Activated T-cell treated with anti-CD3 and anti-CD28 coated beads, Interleukin-2, amount 50 U/mL, for 72 hours (primary cell): ENCODE data around the gene SPG7. TPM values are rescaled to one million over a fixed set of nuclear protein-coding genes. Genes with fewer than 3 reads are reported as not detected.

Experiments used
- ATAC-seq, 2 donors: fragments of 150-1000 bp; cut with Tn5 transposase; replicated peaks in 1 of 2; 2 replicates each; pipeline ENCODE4 v1.10.0; 2021; ENCODE audit warnings: moderate library complexity in 2 of 2, mild to moderate bottlenecking in 1 of 2
- DNase-seq, 2 donors: peaks; one replicate each; pipeline ENCODE4 v3.0.0; 2021 to 2022; ENCODE audit warnings: mixed read lengths in 1 of 2
- H3K27ac Mint-ChIP-seq: one replicate; pipeline ENCODE4 v1.8.0; 2022; ENCODE audit warnings: mild to moderate bottlenecking, moderate library complexity, mixed read lengths
- H3K27me3 Mint-ChIP-seq: one replicate; pipeline ENCODE4 v1.8.0; 2022; ENCODE audit warnings: low read depth, mixed read lengths
- H3K36me3 Mint-ChIP-seq, 2 donors: one replicate each; pipeline ENCODE4 v1.8.0; 2022; ENCODE audit warnings: mixed read lengths in 2 of 2, mild to moderate bottlenecking in 1 of 2; ENCODE audit not compliant: insufficient read depth in 2 of 2
- H3K4me1 Mint-ChIP-seq: one replicate; pipeline ENCODE4 v1.8.0; 2022; ENCODE audit warnings: low read depth, mixed read lengths
- H3K4me3 Mint-ChIP-seq, 2 donors: one replicate each; pipeline ENCODE4 v1.8.0; 2022; ENCODE audit warnings: mild to moderate bottlenecking in 2 of 2, mixed read lengths in 2 of 2, moderate library complexity in 2 of 2
- H3K9me3 Mint-ChIP-seq, 2 donors: one replicate each; pipeline ENCODE4 v1.8.0; 2022; ENCODE audit warnings: mixed read lengths in 2 of 2
- total RNA-seq, 2 donors: library from RNA; stranded (reverse); gene quantifications; one replicate each; pipeline ENCODE4 v1.2.3, GENCODE V29; 2022

The SPG7 gene
- total RNA-seq, 2 donors from 2014 or later, result 67.4 to 82.1 TPM

- Mint-ChIP-seq H3K4me1 (peaks cover 12% of the 10 kb centered on the region), H3K27me3 (no peaks in the 10 kb centered on the region), H3K9me3 (no peaks in the 10 kb centered on the region), H3K27ac (no peak overlapping the region), H3K36me3 (no peaks in the 10 kb centered on the region), H3K4me3 (no peak overlapping the region)
- no peak for ATAC-seq
- DNase-seq, result no peak
Measured at GRCh38 chr16:89605186-89605970, 97.2 kb downstream of the SPG7 start.

GRCh38 chr16:89606006-89606405 is 97.8 kb downstream of the SPG7 start:
- Mint-ChIP-seq H3K9me3 (no peaks in the 10 kb centered on the region), H3K4me1 (peaks cover 12% of the 10 kb centered on the region), H3K36me3 (no peaks in the 10 kb centered on the region), H3K4me3 (no peak overlapping the region), H3K27ac (no peak overlapping the region), H3K27me3 (no peaks in the 10 kb centered on the region)
- no peak for DNase-seq
- no peak for ATAC-seq

Other genes with a start within 250 kb of the SPG7 start
- gene ANKRD11, start 17.8 kb upstream of the SPG7 start, total RNA-seq, result 100 to 1,000 TPM; 204 to 215 TPM
- 1,000 to 10,000 TPM; 3,140 to 3,274 TPM for gene RPL13, start 52.3 kb downstream of the SPG7 start, total RNA-seq
- 10 to 100 TPM; 10.9 to 11.4 TPM for gene CPNE7, start 67.4 kb downstream of the SPG7 start, total RNA-seq
- gene DPEP1, start 105.2 kb downstream of the SPG7 start, total RNA-seq, result not detected
- 10 to 100 TPM; 65.0 to 68.1 TPM for gene CHMP1A, start 149.3 kb downstream of the SPG7 start, total RNA-seq
- gene SPATA33, start 149.4 kb downstream of the SPG7 start, total RNA-seq, result 10 to 100 TPM in 1 of 2 donors, 1 to 10 TPM in 1; 10.0 to 12.1 TPM
- 10 to 100 TPM; 66.6 to 83.2 TPM for gene CDK10, start 178.3 kb downstream of the SPG7 start, total RNA-seq
- 1 to 10 TPM; 6.1 to 6.5 TPM for gene SPATA2L, start 193.3 kb downstream of the SPG7 start, total RNA-seq
- 1 to 10 TPM; 4.7 to 6.5 TPM for gene VPS9D1, start 212.5 kb downstream of the SPG7 start, total RNA-seq
- gene ZNF276, start 213.1 kb downstream of the SPG7 start, total RNA-seq, result 10 to 100 TPM; 27.1 to 31.1 TPM